PFSK-1 (cell line): ENCODE results near the gene NUDT4.

Source experiments
- FOXP2 ChIP-seq: optimal IDR thresholded peaks from 2 replicates; pipeline ENCODE3; 2011; ENCODE audit warnings: borderline replicate concordance, control low read depth, inconsistent platforms; ENCODE audit not compliant: insufficient read depth; ENCODE audit errors: extremely low read length, extremely low read depth
- POLR2AphosphoS5 ChIP-seq: IDR thresholded peaks from 2 replicates; pipeline ENCODE4 v1.6.1; 2012; ENCODE audit warnings: low read depth, mild to moderate bottlenecking, control low read depth, low read length, moderate library complexity
- SIN3A ChIP-seq: IDR thresholded peaks from 2 replicates; pipeline ENCODE4 v1.6.1; 2012; ENCODE audit warnings: mild to moderate bottlenecking, low read length, moderate library complexity, borderline replicate concordance; ENCODE audit not compliant: insufficient read depth
- TAF1 ChIP-seq: IDR thresholded peaks from 2 replicates; pipeline ENCODE4 v1.6.1; 2012; ENCODE audit warnings: low read length, control low read depth, borderline replicate concordance; ENCODE audit not compliant: insufficient read depth
- TF ChIP-seq, protein P1 (sequence below), 2 experiments: IDR thresholded peaks; 2 replicates each; pipeline versions ENCODE4 v1.6.1 to v1.8.0; 2011 to 2012; ENCODE audit warnings: low read depth in 2 of 2, low read length in 2 of 2, control low read depth in 1 of 2, inconsistent platforms in 1 of 2, mild to moderate bottlenecking in 1 of 2, moderate library complexity in 1 of 2; ENCODE audit not compliant: insufficient read depth in 1 of 2

DNA sequence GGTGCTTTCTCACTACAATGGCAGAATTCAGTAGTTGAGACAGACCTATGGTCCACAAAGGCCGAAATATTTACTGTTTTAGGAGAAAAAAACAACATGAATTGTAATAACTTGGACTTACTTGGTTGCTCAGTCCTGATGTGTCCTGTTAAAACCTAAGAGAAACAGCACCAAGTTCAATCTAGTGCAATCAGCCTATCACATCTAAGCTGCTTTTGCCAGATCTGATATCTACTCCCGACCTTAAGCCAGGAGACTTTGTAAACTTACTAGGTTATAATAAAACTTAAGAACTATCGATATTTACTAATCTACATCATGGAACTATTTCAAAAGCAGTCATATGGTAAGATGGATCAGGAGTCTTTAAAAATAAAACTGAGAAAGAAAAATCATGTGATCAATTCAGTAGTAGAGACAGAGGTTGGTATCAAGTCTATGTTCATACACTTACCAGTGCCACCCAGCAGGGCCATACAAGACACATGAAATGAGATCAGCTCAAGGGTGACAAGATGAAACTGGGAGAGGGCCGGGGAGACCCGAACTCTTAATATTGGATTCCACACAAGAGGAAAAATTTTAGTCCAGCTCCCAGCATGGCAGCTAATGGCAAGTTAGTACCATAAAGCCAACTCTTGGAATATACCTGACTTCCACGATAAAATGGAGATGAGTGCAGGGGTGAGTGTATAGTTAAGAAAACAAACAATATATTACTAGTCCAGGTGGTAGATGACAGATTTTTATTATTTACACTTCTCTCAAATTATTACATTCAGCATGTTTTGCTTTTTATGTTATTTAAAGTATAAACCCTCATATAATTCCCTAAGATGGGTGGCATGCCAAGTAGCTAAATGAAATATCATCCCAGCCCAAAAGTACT, 27.5 kb downstream of the NUDT4 start:
- TF ChIP-seq, protein P1, sequence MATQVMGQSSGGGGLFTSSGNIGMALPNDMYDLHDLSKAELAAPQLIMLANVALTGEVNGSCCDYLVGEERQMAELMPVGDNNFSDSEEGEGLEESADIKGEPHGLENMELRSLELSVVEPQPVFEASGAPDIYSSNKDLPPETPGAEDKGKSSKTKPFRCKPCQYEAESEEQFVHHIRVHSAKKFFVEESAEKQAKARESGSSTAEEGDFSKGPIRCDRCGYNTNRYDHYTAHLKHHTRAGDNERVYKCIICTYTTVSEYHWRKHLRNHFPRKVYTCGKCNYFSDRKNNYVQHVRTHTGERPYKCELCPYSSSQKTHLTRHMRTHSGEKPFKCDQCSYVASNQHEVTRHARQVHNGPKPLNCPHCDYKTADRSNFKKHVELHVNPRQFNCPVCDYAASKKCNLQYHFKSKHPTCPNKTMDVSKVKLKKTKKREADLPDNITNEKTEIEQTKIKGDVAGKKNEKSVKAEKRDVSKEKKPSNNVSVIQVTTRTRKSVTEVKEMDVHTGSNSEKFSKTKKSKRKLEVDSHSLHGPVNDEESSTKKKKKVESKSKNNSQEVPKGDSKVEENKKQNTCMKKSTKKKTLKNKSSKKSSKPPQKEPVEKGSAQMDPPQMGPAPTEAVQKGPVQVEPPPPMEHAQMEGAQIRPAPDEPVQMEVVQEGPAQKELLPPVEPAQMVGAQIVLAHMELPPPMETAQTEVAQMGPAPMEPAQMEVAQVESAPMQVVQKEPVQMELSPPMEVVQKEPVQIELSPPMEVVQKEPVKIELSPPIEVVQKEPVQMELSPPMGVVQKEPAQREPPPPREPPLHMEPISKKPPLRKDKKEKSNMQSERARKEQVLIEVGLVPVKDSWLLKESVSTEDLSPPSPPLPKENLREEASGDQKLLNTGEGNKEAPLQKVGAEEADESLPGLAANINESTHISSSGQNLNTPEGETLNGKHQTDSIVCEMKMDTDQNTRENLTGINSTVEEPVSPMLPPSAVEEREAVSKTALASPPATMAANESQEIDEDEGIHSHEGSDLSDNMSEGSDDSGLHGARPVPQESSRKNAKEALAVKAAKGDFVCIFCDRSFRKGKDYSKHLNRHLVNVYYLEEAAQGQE (IDR thresholded peaks at IDR 0.05; ENCODE audit: insufficient read depth in 1 of 2, low read depth in 2 of 2, low read length in 2 of 2), result no peak
- TF ChIP-seq SIN3A, result no peak
- TF ChIP-seq TAF1, result no peak
- no peak; the same call in none of the 2 replicates for TF ChIP-seq POLR2AphosphoS5
- TF ChIP-seq FOXP2, result no peak
